Activated CD8-positive, alpha-beta memory T cell treated with anti-CD3 and anti-CD28 coated beads, Interleukin-2, amount 50 U/mL, for 24 hours (primary cell): Measurements from ENCODE around the gene C2CD3.
"Not testable (repeated sequence)": the region's sequence is repeated elsewhere in the genome, so short reads cannot be mapped to it uniquely, and the experiment has no call there.

ENCODE experiments used
- DNase-seq: peaks from one replicate; pipeline ENCODE4 v3.0.0-alpha.2; 2020; ENCODE audit errors: extremely low read depth

Gene C2CD3

GRCh38 chr11:74065534-74065933, 105.3 kb downstream of the C2CD3 start:
- DNase-seq = not testable (repeated sequence)

- DNase-seq = not testable (repeated sequence)
These were observed 107.2 kb downstream of the C2CD3 start for GRCh38 chr11:74063628-74064027.

GRCh38 chr11:74061599-74061998, 109.2 kb downstream of the C2CD3 start:
- DNase-seq = not testable (repeated sequence)

DNA sequence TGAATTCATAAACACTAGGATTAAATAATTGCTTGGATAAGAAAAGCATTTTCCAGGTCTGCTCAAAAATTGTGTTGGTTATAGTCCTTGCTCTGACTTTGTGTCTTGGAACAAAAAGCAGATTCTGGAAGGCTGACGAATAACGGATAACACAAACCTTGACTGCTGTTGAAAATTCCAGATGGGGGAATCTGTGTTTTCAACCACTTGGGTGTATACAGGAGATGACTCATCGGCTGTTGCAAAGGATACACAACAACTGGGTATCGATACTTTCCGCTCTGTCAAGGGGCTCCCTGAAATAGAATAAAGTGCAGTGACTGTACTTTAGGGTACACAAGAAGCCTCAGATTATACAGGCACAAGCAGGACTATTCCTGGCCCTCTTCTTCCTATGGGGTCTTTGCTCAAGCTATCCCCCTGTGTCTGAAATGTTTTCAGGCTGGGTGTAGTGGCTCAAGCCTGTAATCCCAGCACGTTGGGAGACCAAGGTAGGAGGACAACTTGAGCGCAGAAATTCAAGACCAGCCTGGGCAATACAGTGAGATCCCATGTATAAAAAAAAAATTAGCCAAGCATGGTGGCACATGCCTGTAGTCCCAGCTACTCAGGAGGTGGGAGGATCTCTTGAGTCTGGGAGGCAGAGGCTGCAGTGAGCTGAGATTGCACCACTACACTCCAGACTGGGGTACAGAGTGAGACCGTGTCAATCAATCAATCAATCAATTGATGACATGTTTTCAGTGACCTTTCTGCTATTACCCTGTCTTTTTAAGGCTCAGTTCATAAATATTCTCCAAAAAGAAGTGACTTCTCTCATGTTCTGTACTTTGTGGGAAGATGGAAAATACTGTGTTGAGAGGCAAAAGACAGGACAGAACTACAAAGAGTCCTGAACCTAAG, 113.3 kb downstream of the C2CD3 start:
- no peak for DNase-seq

- DNase-seq = no peak
These were observed 114.9 kb downstream of the C2CD3 start for GRCh38 chr11:74055938-74056337.

DNA sequence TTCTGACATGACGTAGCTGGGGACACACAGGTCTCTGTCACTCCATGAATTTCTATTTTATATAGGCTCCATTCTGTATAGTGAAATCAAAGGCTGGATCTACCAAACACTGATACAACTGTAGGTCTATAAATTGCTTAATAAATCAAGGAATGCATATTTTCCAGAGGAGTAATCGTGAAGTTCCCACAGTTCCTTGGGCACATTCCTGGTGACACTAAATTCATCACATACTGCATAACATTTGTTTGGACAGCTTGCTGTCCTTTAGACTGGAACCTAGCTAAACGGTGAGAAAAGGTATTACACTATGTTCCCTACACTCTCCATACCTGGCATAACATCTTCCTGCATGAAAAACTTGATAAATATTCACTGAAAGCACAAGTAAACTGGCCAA, 120.3 kb downstream of the C2CD3 start:
- no peak for DNase-seq

- DNase-seq = no peak
These were observed 121.8 kb downstream of the C2CD3 start for GRCh38 chr11:74048993-74049392.

GRCh38 chr11:74044538-74044937, 126.3 kb downstream of the C2CD3 start:
- DNase-seq = no peak

GRCh38 chr11:74043450-74043849, 127.4 kb downstream of the C2CD3 start:
- DNase-seq = no peak

DNA sequence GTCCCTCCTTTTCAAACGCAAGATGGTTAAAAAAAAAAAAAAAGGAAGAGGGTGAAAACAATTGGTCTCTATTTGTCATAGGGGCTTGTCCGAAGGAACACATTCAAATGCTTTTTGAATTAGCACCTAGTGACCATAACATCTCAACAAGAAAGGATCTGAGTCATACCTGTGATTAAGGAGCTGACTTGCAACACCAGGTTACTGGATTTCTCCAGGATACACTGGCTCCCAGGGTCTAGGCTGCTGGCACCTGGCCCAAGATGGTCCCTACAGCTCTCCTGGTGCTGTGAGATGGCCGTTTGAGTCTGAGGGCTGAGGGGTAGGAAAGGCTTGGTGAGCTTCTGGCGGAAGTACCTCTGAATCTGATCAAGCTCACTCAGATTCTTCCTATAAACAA, 133.5 kb downstream of the C2CD3 start:
- no peak for DNase-seq

DNA sequence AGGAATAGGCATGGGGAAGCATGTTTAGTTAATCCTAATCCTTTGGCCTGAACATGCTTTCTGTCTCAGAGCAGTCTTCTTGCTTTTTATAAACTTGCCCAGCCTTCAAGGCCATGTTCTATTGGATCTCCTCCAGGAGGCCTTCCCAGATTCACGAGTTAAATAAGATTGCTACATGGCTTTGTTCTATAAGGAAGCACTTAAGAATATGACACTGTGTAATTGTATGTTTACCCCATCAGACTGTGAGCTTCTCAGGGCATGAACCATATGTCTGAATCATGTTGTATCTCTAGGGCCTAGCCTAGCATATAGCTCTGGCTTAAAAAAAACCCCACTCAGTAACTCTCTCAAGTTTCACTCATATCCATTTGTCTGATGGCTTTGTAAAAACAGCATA, 135.5 kb downstream of the C2CD3 start:
- DNase-seq = no peak

- DNase-seq = no peak
These were observed 137.8 kb downstream of the C2CD3 start for GRCh38 chr11:74033046-74033445.

- no peak for DNase-seq
These were observed 139.8 kb downstream of the C2CD3 start for GRCh38 chr11:74030723-74031676.

DNA sequence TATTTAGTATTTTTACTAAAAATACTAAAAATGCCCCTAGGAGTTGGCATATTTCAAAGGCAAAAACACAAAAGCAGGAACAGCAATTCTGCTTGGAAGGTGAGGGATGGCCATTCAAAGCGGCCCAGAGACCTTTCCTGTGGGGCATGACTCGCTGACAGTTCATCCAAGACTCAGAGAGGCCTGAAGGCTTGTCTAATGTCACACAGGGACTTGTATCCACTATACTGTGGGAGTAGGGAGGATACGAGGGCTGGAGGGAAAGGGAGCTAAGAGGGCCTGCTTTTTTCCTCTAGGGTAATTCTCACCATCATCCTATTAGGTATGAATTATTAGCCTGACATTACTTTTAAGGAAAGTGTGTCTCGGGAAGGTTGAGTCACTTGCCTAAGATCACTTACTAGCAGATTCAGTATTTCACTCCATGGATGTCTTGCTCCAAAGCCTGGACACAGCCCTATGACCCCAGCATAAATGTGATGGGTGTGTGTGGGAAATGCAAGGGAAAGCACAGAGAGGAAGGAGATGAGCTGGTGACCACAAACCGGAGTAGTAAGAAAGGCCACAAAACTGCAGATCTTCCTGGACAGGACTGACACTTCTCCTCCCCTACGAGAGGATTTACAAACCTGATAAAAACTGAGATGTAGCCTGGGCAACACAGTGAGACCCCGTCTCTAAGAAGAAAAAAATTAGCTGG, 145.2 kb downstream of the C2CD3 start:
- DNase-seq = no peak

- DNase-seq = no peak
These were observed 146.4 kb downstream of the C2CD3 start for GRCh38 chr11:74024261-74025029.

- DNase-seq = no peak
These were observed 147.5 kb downstream of the C2CD3 start for GRCh38 chr11:74023276-74023675.

DNA sequence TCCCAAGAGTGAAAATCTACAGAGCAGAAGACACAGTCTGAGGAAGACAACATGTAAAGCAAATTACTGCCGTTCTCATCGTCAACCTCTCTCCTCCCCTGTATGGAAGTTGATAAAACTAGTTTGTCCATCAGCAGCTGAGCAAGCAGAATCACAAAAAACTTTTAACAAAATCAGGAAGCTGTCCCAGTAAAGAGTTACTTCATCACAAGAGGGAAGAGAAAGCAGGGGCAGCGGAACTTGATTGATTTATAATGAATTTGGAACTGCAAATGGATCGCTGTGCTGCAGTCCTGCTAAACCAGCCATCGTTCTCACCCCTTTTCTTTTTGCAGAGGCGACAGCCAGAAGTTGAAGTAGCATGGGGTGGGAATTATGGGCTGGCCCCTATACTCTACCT, 148.3 kb downstream of the C2CD3 start:
- no peak for DNase-seq

- DNase-seq = no peak
These were observed 148.8 kb downstream of the C2CD3 start for GRCh38 chr11:74021998-74022397.

DNA sequence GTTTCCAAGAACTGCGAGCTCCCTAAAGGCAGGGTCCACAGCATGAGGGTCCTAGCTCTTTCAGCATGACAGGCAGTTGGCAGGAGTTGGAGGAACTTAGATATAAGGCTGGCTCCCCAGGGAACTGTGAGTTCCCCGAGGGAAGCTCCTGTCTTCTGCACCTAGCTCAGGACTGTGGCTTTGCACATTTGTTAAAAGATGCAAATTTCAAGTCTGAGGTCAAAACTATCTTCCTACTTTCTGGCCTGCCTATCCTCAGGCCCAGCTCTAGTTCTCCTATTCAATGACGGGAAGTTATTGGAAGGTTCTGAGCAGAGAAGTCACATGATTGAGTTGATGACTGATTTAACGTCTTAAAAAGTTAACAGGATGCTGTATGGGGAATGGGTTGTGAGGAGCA, 150.3 kb downstream of the C2CD3 start:
- no peak for DNase-seq

GRCh38 chr11:74019860-74020259, 150.9 kb downstream of the C2CD3 start:
- DNase-seq = peak; percentile 47

DNA sequence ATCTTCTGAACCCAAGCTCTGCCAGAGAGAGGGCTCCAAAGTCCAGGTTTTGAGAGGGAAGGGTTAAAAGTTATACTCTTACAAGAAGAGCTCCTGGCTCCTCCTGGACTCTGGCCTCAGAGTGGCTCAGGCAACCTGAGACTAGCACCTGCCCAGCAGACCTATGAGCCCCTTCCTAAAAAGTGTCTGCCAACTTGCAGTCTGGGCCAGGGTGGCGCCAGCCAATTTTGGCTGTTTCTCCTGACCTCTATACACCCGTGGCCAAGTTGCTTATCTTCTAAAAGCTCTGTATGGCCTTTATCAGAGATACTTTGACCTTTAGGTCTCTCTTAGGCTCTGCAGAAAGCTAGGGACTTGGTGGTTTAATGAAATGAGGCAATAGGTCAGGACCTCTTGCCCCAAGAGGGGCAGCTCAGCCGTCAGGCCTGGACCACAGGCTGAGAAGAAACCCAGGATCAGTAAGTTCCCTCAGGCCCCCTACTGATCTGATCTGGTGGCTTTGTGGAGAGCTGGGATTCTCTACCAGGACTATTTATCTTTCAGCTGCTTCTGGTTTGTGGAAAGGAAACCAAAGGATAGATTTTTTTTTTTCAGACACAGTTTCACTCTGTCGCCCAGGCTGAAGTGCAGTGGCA, 151.6 kb downstream of the C2CD3 start:
- DNase-seq = no peak
